HepG2 (cell line): Measurements from ENCODE around the gene PLEKHG4. TPM values are rescaled to one million over a fixed set of nuclear protein-coding genes. Genes with fewer than 3 reads are reported as not detected.
A peak's percentile ranks its signal among the peaks of the same experiment; 100 is the strongest.

Experiments
- ATAC-seq: fragments of 200-7000 bp; cut with Tn5 transposase; 3 replicates; pipeline ENCODE4 v1.9.1; 2020; ENCODE audit warnings: mild to moderate bottlenecking, moderate library complexity
- BruUV-seq: library from RNA; stranded (reverse); fragments of 400-500 nt; replicated peaks from 2 replicates; lab custom pipeline; 2021; lab: Mats Ljungman, UMichigan
- CTCF ChIA-PET: fragments of 300-600 bp; formaldehyde crosslinking; extraction: SDS; loops from one replicate; lab custom pipeline; 2021; ENCODE audit warnings: low total read pairs, inconsistent platforms, low intra/inter-chr PET ratio; lab: Yijun Ruan, JAX
- POLR2A ChIA-PET: fragments of 350-600 bp; sonication (Branson Sonifier 250); formaldehyde crosslinking; loops from one replicate; lab custom pipeline; 2020; ENCODE audit warnings: antibody characterized with exemption, inconsistent platforms; lab: Yijun Ruan, JAX
- DNase-seq: peaks from one replicate; pipeline ENCODE4 v3.0.0-alpha.2; 2015; ENCODE audit warnings: low spot score
- FAIRE-seq: peaks from 3 replicates; lab custom pipeline; 2011; peaks lifted over from hg19 to GRCh38; lab: Jason Lieb, UNC
- H2AFZ ChIP-seq: one replicate; pipeline ENCODE4 v1.6.1; 2011; ENCODE audit warnings: low read length, inconsistent platforms
- H3K27ac ChIP-seq: fragments of 300-600 bp; 3 replicates; pipeline ENCODE4 v1.8.0; 2011; ENCODE audit warnings: mixed run types, mild to moderate bottlenecking, mixed read lengths, low read length, inconsistent platforms; ENCODE audit not compliant: insufficient read depth; ENCODE audit errors: extremely low read length
- H3K27me3 ChIP-seq, 2 experiments: fragments of 200-600 bp in 1 of 2; 2 replicates in 1 of 2; 3 replicates in 1 of 2; pipeline versions ENCODE4 v1.6.0 to v1.8.0; 2011; ENCODE audit warnings: low read length in 2 of 2, mild to moderate bottlenecking in 2 of 2, moderate library complexity in 2 of 2, inconsistent platforms in 1 of 2; ENCODE audit not compliant: insufficient read depth in 2 of 2, control insufficient read depth in 1 of 2
- H3K36me3 ChIP-seq, 2 experiments: fragments of 200-600 bp in 1 of 2; replicated peaks in 1 of 2; 2 replicates in 1 of 2; 3 replicates in 1 of 2; pipeline versions ENCODE4 v1.5.1 to v1.8.0; 2011; ENCODE audit warnings: low read length in 2 of 2, inconsistent platforms in 1 of 2; ENCODE audit not compliant: insufficient read depth in 2 of 2, control insufficient read depth in 1 of 2
- H3K4me1 ChIP-seq: 2 replicates; pipeline ENCODE4 v1.5.1; 2012; ENCODE audit warnings: low read length, inconsistent platforms; ENCODE audit not compliant: insufficient read depth
- H3K4me2 ChIP-seq: 2 replicates; pipeline ENCODE4 v1.6.0; 2011; ENCODE audit warnings: low read depth, low read length, inconsistent platforms
- H3K4me3 ChIP-seq, 3 experiments: fragments of 200-600 bp in 1 of 3; sonication (generic), shearing (Covaris generic) in 1 of 3; replicated peaks in 1 of 3; 2 replicates each; pipeline ENCODE4 v1.5.1; 2011 to 2016; ENCODE audit warnings: low read length in 3 of 3, inconsistent platforms in 2 of 3, low read depth in 2 of 3, mild to moderate bottlenecking in 2 of 3, control low read depth in 1 of 3, mixed read lengths in 1 of 3; ENCODE audit not compliant: insufficient read depth in 1 of 3
- H3K79me2 ChIP-seq: one replicate; pipeline ENCODE4 v1.6.1; 2011; ENCODE audit warnings: low read length, inconsistent platforms; ENCODE audit not compliant: insufficient read depth
- H3K9ac ChIP-seq: 2 replicates; pipeline ENCODE4 v1.6.0; 2011; ENCODE audit warnings: mild to moderate bottlenecking, low read depth, low read length, inconsistent platforms; ENCODE audit not compliant: insufficient read depth
- H3K9me3 ChIP-seq: 2 replicates; pipeline ENCODE4 v1.5.1; 2012; ENCODE audit warnings: mild to moderate bottlenecking, low read length
- H4K20me1 ChIP-seq: 2 replicates; pipeline ENCODE4 v1.6.0; 2011; ENCODE audit warnings: inconsistent platforms, mild to moderate bottlenecking, low read length, moderate library complexity; ENCODE audit not compliant: insufficient read depth
- NFIC ChIP-seq: IDR thresholded peaks from 2 replicates; pipeline ENCODE4 v1.6.1; 2012; ENCODE audit warnings: mild to moderate bottlenecking, low read length, inconsistent platforms
- POLR2A ChIP-seq, 2 experiments: IDR thresholded peaks; 2 replicates each; pipeline ENCODE4 v1.6.1; 2011; ENCODE audit warnings: low read depth in 2 of 2, low read length in 2 of 2, mild to moderate bottlenecking in 1 of 2, moderate library complexity in 1 of 2; ENCODE audit not compliant: insufficient read depth in 1 of 2
- RXRA ChIP-seq: sonication (generic); formaldehyde crosslinking; IDR thresholded peaks from 2 replicates; pipeline ENCODE4 v1.5.1; 2020; ENCODE audit warnings: missing genetic modification reagents
- TMF1 ChIP-seq: sonication (generic); formaldehyde crosslinking; IDR thresholded peaks from 2 replicates; pipeline ENCODE4 v1.8.1; 2022; ENCODE audit warnings: low read depth, missing genetic modification reagents
- ZBTB1 ChIP-seq: sonication (generic); formaldehyde crosslinking; IDR thresholded peaks from 2 replicates; pipeline ENCODE4 v1.4.0; 2020; ENCODE audit warnings: missing genetic modification reagents, borderline replicate concordance
- ZNF367 ChIP-seq: sonication (generic); formaldehyde crosslinking; IDR thresholded peaks from 2 replicates; pipeline ENCODE4 v1.4.0; 2020; ENCODE audit warnings: missing genetic modification reagents, borderline replicate concordance
- ZNF446 ChIP-seq: sonication (generic); formaldehyde crosslinking; IDR thresholded peaks from 2 replicates; pipeline ENCODE4 v1.5.0; 2020; ENCODE audit warnings: mild to moderate bottlenecking, missing genetic modification reagents
- ZNF549 ChIP-seq: sonication (generic); formaldehyde crosslinking; IDR thresholded peaks from 2 replicates; pipeline ENCODE4 v1.5.0; 2020; ENCODE audit warnings: missing genetic modification reagents
- ZNF552 ChIP-seq: sonication (generic); formaldehyde crosslinking; IDR thresholded peaks from 2 replicates; pipeline ENCODE4 v1.9.0; 2022; ENCODE audit warnings: missing genetic modification reagents, mild to moderate bottlenecking, borderline replicate concordance
- WGBS: methylation state at CpG from one replicate; pipeline ENCODE4 v1.1.6; 2017; ENCODE audit warnings: low lambda C conversion rate; 5-methylcytosine and 5-hydroxymethylcytosine counted together
- in situ Hi-C: cut with HindIII; loops from 2 replicates; pipeline ENCODE4 v1.10.0; 2017; ENCODE audit warnings: low pct_unique_long_range_greater_than_20kb; ENCODE audit not compliant: extremely low pct_ligation_motif_present
- intact Hi-C: fragments of 100-400 bp; cut with micrococcal nuclease; formaldehyde crosslinking; loops from one replicate; pipeline ENCODE4 v1.10.0; 2022; ENCODE audit not compliant: unreplicated experiment
- polyA plus RNA-seq, 8 experiments: library from polyadenylated mRNA; depleted of rRNA in 3 of 8; stranded (reverse) in 7 of 8; unstranded in 1 of 8; fragments of >200 nt; fragmentation: Illumina TruSeq in 4 of 8; extraction: Trizol in 4 of 8; gene quantifications; 2 replicates each; pipeline versions ENCODE4 v1.2.1 to v1.2.3, GENCODE V29; 2011 to 2016; ENCODE audit warnings: low read depth in 4 of 8, missing spikeins in 1 of 8, mixed read lengths in 1 of 8; ENCODE audit not compliant: insufficient read depth in 1 of 8
- total RNA-seq, 5 experiments: library from RNA; depleted of rRNA; stranded (reverse); fragments of >200 nt; fragmentation: Illumina TruSeq; extraction: Trizol; gene quantifications; 2 replicates each; pipeline ENCODE4 v1.2.3, GENCODE V29; 2016; ENCODE audit warnings: low read depth in 1 of 5

PLEKHG4 gene
- total and polyA plus RNA-seq, 2 of the 13 experiments (the other 11 are each of a cell fraction or from before 2014, with no cell fraction given): 7.1 to 13.6 TPM

- H3K79me2 ChIP-seq: no peaks in the 10 kb centered on the region
- peaks cover 35% of the 10 kb centered on the region for H3K4me1 ChIP-seq
- FAIRE-seq (no peak), ATAC-seq (no peak), DNase-seq (no peak)
- intact Hi-C loops (no loop called here), in situ Hi-C loops (no loop called here)
- no peak overlapping the region for H3K4me3 ChIP-seq
- H2AFZ ChIP-seq: no peak overlapping the region
- H3K9ac ChIP-seq: no peak overlapping the region
- no peaks in the 10 kb centered on the region for H3K27me3 ChIP-seq
- BruUV-seq: no TSS peak
- POLR2A ChIA-PET: no interaction called here
- no peak for TF ChIP-seq TMF1 (CRISPR knock-in tag)
- no peak for TF ChIP-seq POLR2A (IDR thresholded peaks at IDR 0.05; ENCODE audit: insufficient read depth in 1 of 2, low read depth in 2 of 2, low read length in 2 of 2)
- TF ChIP-seq ZNF552 (CRISPR knock-in tag): no peak
- no peak for TF ChIP-seq RXRA (CRISPR knock-in tag)
- no peak for TF ChIP-seq ZNF549 (CRISPR knock-in tag)
- peak; percentile 48; the same call in 1 of the 2 replicates for TF ChIP-seq ZNF446 (CRISPR knock-in tag)
- TF ChIP-seq ZNF367 (CRISPR knock-in tag): no peak
- TF ChIP-seq ZBTB1 (CRISPR knock-in tag): no peak
- no peak for TF ChIP-seq NFIC
- no peaks in the 10 kb centered on the region for H4K20me1 ChIP-seq
- WGBS: 98% methylated on average over 4 of the region's 4 CpGs
- CTCF ChIA-PET: no interaction called here
- no peak overlapping the region for H3K4me2 ChIP-seq
- peaks cover 23 to 40% of the 10 kb centered on the region in 2 experiments for H3K36me3 ChIP-seq
- peak overlapping the region; percentile 34 for H3K27ac ChIP-seq
- no peaks in the 10 kb centered on the region for H3K9me3 ChIP-seq
Measured at GRCh38 chr16:67240506-67240905, 38.8 kb upstream of the PLEKHG4 start.
